ENCODE results near the gene EDEM1.
A peak's percentile ranks its signal among the peaks of the same experiment; 100 is the strongest.
"Not testable (repeated sequence)": the region's sequence is repeated elsewhere in the genome, so short reads cannot be mapped to it uniquely, and the experiment has no call there.

Gene EDEM1

GRCh38 chr3:5183714-5184113 lies 3.8 kb upstream of the EDEM1 start:
- peaks cover 12% of the 10 kb centered on the region for H3K79me2 ChIP-seq (ENCODE audit: control insufficient read depth, insufficient read depth, low read length, poor library complexity)
- H3K9me3 ChIP-seq (ENCODE audit: insufficient read depth, low read depth, low read length); H3K27ac ChIP-seq (ENCODE audit: low read depth, low read length); H3K4me1 ChIP-seq (ENCODE audit: control insufficient read depth in 1 of 2, insufficient read depth in 2 of 2, low read length in 2 of 2); H3K23ac ChIP-seq (ENCODE audit: low read length); H3K9ac ChIP-seq (ENCODE audit: low read length); H4K12ac ChIP-seq (ENCODE audit: low read depth, low read length); H4K8ac ChIP-seq (ENCODE audit: low read depth, low read length); H3K18ac ChIP-seq (ENCODE audit: low read length); H3K4me2 ChIP-seq (ENCODE audit: low read length); H3K27me3 ChIP-seq (ENCODE audit: insufficient read depth, low read length); H3K4ac ChIP-seq (ENCODE audit: low read depth, low read length); H3K36me3 ChIP-seq (ENCODE audit: control insufficient read depth in 1 of 2, insufficient read depth in 2 of 2, low read length in 2 of 2); H3K4me3 ChIP-seq (ENCODE audit: low read depth, low read length); H2AK5ac ChIP-seq (ENCODE audit: low read length); H2BK12ac ChIP-seq (ENCODE audit: low read length); H2AFZ ChIP-seq (ENCODE audit: insufficient read depth, low read length, poor library complexity); DNase-seq; H3K14ac ChIP-seq (ENCODE audit: low read length); H2BK120ac ChIP-seq (ENCODE audit: insufficient read depth, low read length, poor library complexity); H2BK5ac ChIP-seq (ENCODE audit: low read depth, low read length, poor library complexity); H3K79me1 ChIP-seq (ENCODE audit: low read length); H4K91ac ChIP-seq (ENCODE audit: low read depth, low read length): not testable (repeated sequence)
- WGBS (ENCODE audit: extremely low coverage, insufficient coverage, insufficient read length): no CpG with 5 or more reads among the region's 12 CpGs

GRCh38 chr3:5184499-5184898 lies 3.0 kb upstream of the EDEM1 start:
- no peak overlapping the region for H4K91ac ChIP-seq (ENCODE audit: low read depth, low read length)
- H2BK12ac ChIP-seq (ENCODE audit: low read length): no peak overlapping the region
- H3K14ac ChIP-seq (ENCODE audit: low read length): no peak overlapping the region
- no peak overlapping the region for H3K18ac ChIP-seq (ENCODE audit: low read length)
- no peak overlapping the region for H2AFZ ChIP-seq (ENCODE audit: insufficient read depth, low read length, poor library complexity)
- no peak overlapping the region for H3K4me3 ChIP-seq (ENCODE audit: low read depth, low read length)
- no peak overlapping the region for H3K23ac ChIP-seq (ENCODE audit: low read length)
- no peak overlapping the region for H3K9ac ChIP-seq (ENCODE audit: low read length)
- no CpG with 5 or more reads among the region's 6 CpGs for WGBS (ENCODE audit: extremely low coverage, insufficient coverage, insufficient read length)
- H4K12ac ChIP-seq (ENCODE audit: low read depth, low read length): no peak overlapping the region
- H4K8ac ChIP-seq (ENCODE audit: low read depth, low read length): no peak overlapping the region
- H3K79me2 ChIP-seq (ENCODE audit: control insufficient read depth, insufficient read depth, low read length, poor library complexity): peaks cover 16% of the 10 kb centered on the region
- no peaks in the 10 kb centered on the region for H3K27me3 ChIP-seq (ENCODE audit: insufficient read depth, low read length)
- H3K4me2 ChIP-seq (ENCODE audit: low read length): no peak overlapping the region
- no peak for DNase-seq
- no peak overlapping the region for H2BK120ac ChIP-seq (ENCODE audit: insufficient read depth, low read length, poor library complexity)
- no peak overlapping the region for H2BK5ac ChIP-seq (ENCODE audit: low read depth, low read length, poor library complexity)
- no peaks in the 10 kb centered on the region for H3K9me3 ChIP-seq (ENCODE audit: insufficient read depth, low read depth, low read length)
- H3K79me1 ChIP-seq (ENCODE audit: low read length): peaks cover 12% of the 10 kb centered on the region
- no peak overlapping the region for H2AK5ac ChIP-seq (ENCODE audit: low read length)
- peaks cover 3 to 4% of the 10 kb centered on the region in 2 experiments for H3K4me1 ChIP-seq (ENCODE audit: control insufficient read depth in 1 of 2, insufficient read depth in 2 of 2, low read length in 2 of 2)
- H3K4ac ChIP-seq (ENCODE audit: low read depth, low read length): no peak overlapping the region
- peaks cover 5 to 6% of the 10 kb centered on the region in 2 experiments for H3K36me3 ChIP-seq (ENCODE audit: control insufficient read depth in 1 of 2, insufficient read depth in 2 of 2, low read length in 2 of 2)
- no peak overlapping the region for H3K27ac ChIP-seq (ENCODE audit: low read depth, low read length)

GRCh38 chr3:5185093-5185673 lies 2.3 kb upstream of the EDEM1 start:
- Histone ChIP-seq H3K27ac (ENCODE audit: low read depth, low read length) (no peak overlapping the region), H3K4ac (ENCODE audit: low read depth, low read length) (no peak overlapping the region), H3K14ac (ENCODE audit: low read length) (no peak overlapping the region), H2AK5ac (ENCODE audit: low read length) (no peak overlapping the region), H3K23ac (ENCODE audit: low read length) (no peak overlapping the region), H2AFZ (ENCODE audit: insufficient read depth, low read length, poor library complexity) (no peak overlapping the region), H4K8ac (ENCODE audit: low read depth, low read length) (no peak overlapping the region), H3K36me3 (ENCODE audit: control insufficient read depth in 1 of 2, insufficient read depth in 2 of 2, low read length in 2 of 2) (peaks cover 5 to 6% of the 10 kb centered on the region in 2 experiments), H3K79me2 (ENCODE audit: control insufficient read depth, insufficient read depth, low read length, poor library complexity) (peaks cover 17% of the 10 kb centered on the region), H3K18ac (ENCODE audit: low read length) (no peak overlapping the region), H3K27me3 (ENCODE audit: insufficient read depth, low read length) (no peaks in the 10 kb centered on the region), H3K9ac (ENCODE audit: low read length) (no peak overlapping the region), H3K4me3 (ENCODE audit: low read depth, low read length) (no peak overlapping the region), H3K79me1 (ENCODE audit: low read length) (peaks cover 12% of the 10 kb centered on the region), H2BK12ac (ENCODE audit: low read length) (no peak overlapping the region), H3K9me3 (ENCODE audit: insufficient read depth, low read depth, low read length) (no peaks in the 10 kb centered on the region), H4K91ac (ENCODE audit: low read depth, low read length) (no peak overlapping the region), H3K4me1 (ENCODE audit: control insufficient read depth in 1 of 2, insufficient read depth in 2 of 2, low read length in 2 of 2) (peaks cover 3 to 4% of the 10 kb centered on the region in 2 experiments), H3K4me2 (ENCODE audit: low read length) (no peak overlapping the region), H2BK120ac (ENCODE audit: insufficient read depth, low read length, poor library complexity) (no peak overlapping the region), H2BK5ac (ENCODE audit: low read depth, low read length, poor library complexity) (no peak overlapping the region), H4K12ac (ENCODE audit: low read depth, low read length) (no peak overlapping the region)
- DNase-seq: no peak
- no CpG with 5 or more reads among the region's 5 CpGs for WGBS (ENCODE audit: extremely low coverage, insufficient coverage, insufficient read length)

- Histone ChIP-seq H3K79me2 (ENCODE audit: control insufficient read depth, insufficient read depth, low read length, poor library complexity) (peaks cover 20% of the 10 kb centered on the region), H3K36me3 (ENCODE audit: control insufficient read depth in 1 of 2, insufficient read depth in 2 of 2, low read length in 2 of 2) (peaks cover 2 to 5% of the 10 kb centered on the region in 2 experiments), H3K4ac (ENCODE audit: low read depth, low read length) (no peak overlapping the region), H2AK5ac (ENCODE audit: low read length) (no peak overlapping the region), H3K4me3 (ENCODE audit: low read depth, low read length) (no peak overlapping the region), H3K27me3 (ENCODE audit: insufficient read depth, low read length) (no peaks in the 10 kb centered on the region), H2AFZ (ENCODE audit: insufficient read depth, low read length, poor library complexity) (no peak overlapping the region), H2BK120ac (ENCODE audit: insufficient read depth, low read length, poor library complexity) (no peak overlapping the region), H3K27ac (ENCODE audit: low read depth, low read length) (no peak overlapping the region), H4K12ac (ENCODE audit: low read depth, low read length) (no peak overlapping the region), H2BK12ac (ENCODE audit: low read length) (no peak overlapping the region), H3K18ac (ENCODE audit: low read length) (no peak overlapping the region), H3K9ac (ENCODE audit: low read length) (no peak overlapping the region), H4K8ac (ENCODE audit: low read depth, low read length) (no peak overlapping the region), H2BK5ac (ENCODE audit: low read depth, low read length, poor library complexity) (no peak overlapping the region), H3K4me1 (ENCODE audit: control insufficient read depth in 1 of 2, insufficient read depth in 2 of 2, low read length in 2 of 2) (peaks cover 3 to 7% of the 10 kb centered on the region in 2 experiments), H3K23ac (ENCODE audit: low read length) (no peak overlapping the region), H3K9me3 (ENCODE audit: insufficient read depth, low read depth, low read length) (no peaks in the 10 kb centered on the region), H4K91ac (ENCODE audit: low read depth, low read length) (no peak overlapping the region), H3K4me2 (ENCODE audit: low read length) (no peak overlapping the region), H3K79me1 (ENCODE audit: low read length) (peaks cover 12% of the 10 kb centered on the region), H3K14ac (ENCODE audit: low read length) (no peak overlapping the region)
- DNase-seq: peak; percentile 16 to 37
- WGBS (ENCODE audit: extremely low coverage, insufficient coverage, insufficient read length): no CpG with 5 or more reads among the region's 6 CpGs
Observed at GRCh38 chr3:5186089-5186857, 1.2 kb upstream of the EDEM1 start.

All from trophoblast cell (in vitro differentiated cells and primary cell).